ENCODE results near the gene ZFP36L1.

Gene ZFP36L1

GRCh38 chr14:68738559-68738958, 54.3 kb downstream of the ZFP36L1 start:
- DNase-seq (ENCODE audit: low spot score), result no peak

Data from SW480 (cell line).